Measurements from ENCODE around the gene OTUD7B.
A peak's percentile ranks its signal among the peaks of the same experiment; 100 is the strongest.

OTUD7B gene

GRCh38 chr1:150017206-150017750, 6.8 kb upstream of the OTUD7B start:
- TF ChIP-seq GATA1 (IDR thresholded peaks at IDR 0.05; ENCODE audit: low read depth, low read length) (no peak), POLR2A (IDR thresholded peaks at IDR 0.05; ENCODE audit: low read length) (no peak)
- no peak for DNase-seq

- no peak for DNase-seq
- TF ChIP-seq GATA1 (IDR thresholded peaks at IDR 0.05; ENCODE audit: low read depth, low read length), result no peak
- TF ChIP-seq POLR2A (IDR thresholded peaks at IDR 0.05; ENCODE audit: low read length), result no peak
These were observed 5.2 kb upstream of the OTUD7B start for GRCh38 chr1:150015651-150016131.

GRCh38 chr1:150012611-150013010, 2.1 kb upstream of the OTUD7B start:
- no peak for DNase-seq
- no peak for TF ChIP-seq POLR2A (IDR thresholded peaks at IDR 0.05; ENCODE audit: low read length)
- no peak for TF ChIP-seq GATA1 (IDR thresholded peaks at IDR 0.05; ENCODE audit: low read depth, low read length)

GRCh38 chr1:150009604-150010392, 728 bp downstream of the OTUD7B start:
- TF ChIP-seq GATA1 (IDR thresholded peaks at IDR 0.05; ENCODE audit: low read depth, low read length) (no peak), POLR2A (IDR thresholded peaks at IDR 0.05; ENCODE audit: low read length) (no peak)
- peak; percentile 72 to 81 for DNase-seq

- DNase-seq, result peak in 1 of 2 experiments; percentile 44
- TF ChIP-seq GATA1 (IDR thresholded peaks at IDR 0.05; ENCODE audit: low read depth, low read length), result no peak
These were observed 1.8 kb downstream of the OTUD7B start for GRCh38 chr1:150008699-150009098.

GRCh38 chr1:150006881-150007421, 3.6 kb downstream of the OTUD7B start:
- no peak for DNase-seq
- TF ChIP-seq GATA1 (IDR thresholded peaks at IDR 0.05; ENCODE audit: low read depth, low read length), result no peak
- no peak for TF ChIP-seq POLR2A (IDR thresholded peaks at IDR 0.05; ENCODE audit: low read length)

GRCh38 chr1:150005606-150006005, 4.9 kb downstream of the OTUD7B start:
- DNase-seq, result no peak
- no peak for TF ChIP-seq GATA1 (IDR thresholded peaks at IDR 0.05; ENCODE audit: low read depth, low read length)
- TF ChIP-seq POLR2A (IDR thresholded peaks at IDR 0.05; ENCODE audit: low read length), result no peak

- no peak for DNase-seq
- no peak for TF ChIP-seq POLR2A (IDR thresholded peaks at IDR 0.05; ENCODE audit: low read length)
- TF ChIP-seq GATA1 (IDR thresholded peaks at IDR 0.05; ENCODE audit: low read depth, low read length), result no peak
These were observed 6.7 kb downstream of the OTUD7B start for GRCh38 chr1:150003801-150004200.

- no peak for DNase-seq
- TF ChIP-seq GATA1 (IDR thresholded peaks at IDR 0.05; ENCODE audit: low read depth, low read length), result no peak
- no peak for TF ChIP-seq POLR2A (IDR thresholded peaks at IDR 0.05; ENCODE audit: low read length)
These were observed 8.3 kb downstream of the OTUD7B start for GRCh38 chr1:150002217-150002616.

GRCh38 chr1:150001415-150001814, 9.1 kb downstream of the OTUD7B start:
- DNase-seq, result peak in 1 of 2 experiments; percentile 17
- TF ChIP-seq GATA1 (IDR thresholded peaks at IDR 0.05; ENCODE audit: low read depth, low read length) (no peak), POLR2A (IDR thresholded peaks at IDR 0.05; ENCODE audit: low read length) (no peak)

- no peak for DNase-seq
- TF ChIP-seq GATA1 (IDR thresholded peaks at IDR 0.05; ENCODE audit: low read depth, low read length) (no peak), POLR2A (IDR thresholded peaks at IDR 0.05; ENCODE audit: low read length) (no peak)
These were observed 12.8 kb downstream of the OTUD7B start for GRCh38 chr1:149997585-149998262.

GRCh38 chr1:149995927-149996326, 14.6 kb downstream of the OTUD7B start:
- no peak for DNase-seq

GRCh38 chr1:149993764-149994163, 16.8 kb downstream of the OTUD7B start:
- TF ChIP-seq POLR2A (IDR thresholded peaks at IDR 0.05; ENCODE audit: low read length) (no peak), GATA1 (IDR thresholded peaks at IDR 0.05; ENCODE audit: low read depth, low read length) (no peak)

More at GRCh38 chr1:149995927-149996326, 14.6 kb downstream of the OTUD7B start:
- TF ChIP-seq POLR2A (IDR thresholded peaks at IDR 0.05; ENCODE audit: low read length) (no peak), GATA1 (IDR thresholded peaks at IDR 0.05; ENCODE audit: low read depth, low read length) (no peak)

GRCh38 chr1:149993181-149993580, 17.3 kb downstream of the OTUD7B start:
- TF ChIP-seq POLR2A (IDR thresholded peaks at IDR 0.05; ENCODE audit: low read length), result no peak
- TF ChIP-seq GATA1 (IDR thresholded peaks at IDR 0.05; ENCODE audit: low read depth, low read length), result no peak
- DNase-seq, result no peak

More at GRCh38 chr1:149993764-149994163, 16.8 kb downstream of the OTUD7B start:
- no peak for DNase-seq

Data from erythroblast (primary cell).